Glomerular endothelial cell (primary cell): Measurements from ENCODE around the gene PPP3R2. TPM values are rescaled to one million over a fixed set of nuclear protein-coding genes. Genes with fewer than 3 reads are reported as not detected.

Experiments
- DNase-seq: peaks from one replicate; pipeline ENCODE4 v3.0.0-alpha.2; 2011; ENCODE audit warnings: low read depth, low spot score; ENCODE audit errors: extremely low read depth
- total RNA-seq: library from RNA; depleted of rRNA; stranded (reverse); fragments of >200 nt; gene quantifications from 2 replicates; pipeline ENCODE4 v1.2.3, GENCODE V29; 2015

Gene PPP3R2
- not detected in 2 replicates for total RNA-seq

- no peak for DNase-seq
These were observed at the start of gene PPP3R2 for GRCh38 chr9:101594796-101595195. TSS of gene PPP3R2 (minus strand) at chr9:101594969. CDS start at chr9:101594921, 48 bp downstream.

- no peak for DNase-seq
These were observed 45.3 kb upstream of the PPP3R2 start for GRCh38 chr9:101639785-101640665.

- DNase-seq: no peak
These were observed 44.5 kb upstream of the PPP3R2 start for GRCh38 chr9:101639311-101639710.

GRCh38 chr9:101636247-101636646, 41.5 kb upstream of the PPP3R2 start:
- no peak for DNase-seq

GRCh38 chr9:101635473-101635872, 40.7 kb upstream of the PPP3R2 start:
- DNase-seq: no peak

- no peak for DNase-seq
These were observed 40.1 kb upstream of the PPP3R2 start for GRCh38 chr9:101634741-101635409.

- no peak for DNase-seq
These were observed 37.8 kb upstream of the PPP3R2 start for GRCh38 chr9:101632611-101633010.

- no peak for DNase-seq
These were observed 37.1 kb upstream of the PPP3R2 start for GRCh38 chr9:101631892-101632291.

- no peak for DNase-seq
These were observed 34.9 kb upstream of the PPP3R2 start for GRCh38 chr9:101629636-101630035.

GRCh38 chr9:101628173-101628572, 33.4 kb upstream of the PPP3R2 start:
- no peak for DNase-seq

GRCh38 chr9:101626295-101626694, 31.5 kb upstream of the PPP3R2 start:
- DNase-seq: no peak

GRCh38 chr9:101625876-101626275, 31.1 kb upstream of the PPP3R2 start:
- DNase-seq: no peak

GRCh38 chr9:101620452-101620851, 25.7 kb upstream of the PPP3R2 start:
- no peak for DNase-seq

- DNase-seq: no peak
These were observed 23.9 kb upstream of the PPP3R2 start for GRCh38 chr9:101618698-101619097.

GRCh38 chr9:101605547-101605946, 10.8 kb upstream of the PPP3R2 start:
- no peak for DNase-seq

GRCh38 chr9:101604296-101604695, 9.5 kb upstream of the PPP3R2 start:
- no peak for DNase-seq

- DNase-seq: peak; percentile 16
These were observed 7.4 kb upstream of the PPP3R2 start for GRCh38 chr9:101601904-101602765.

- no peak for DNase-seq
These were observed 1.4 kb downstream of the PPP3R2 start for GRCh38 chr9:101593345-101593744.

GRCh38 chr9:101592788-101593187, 2.0 kb downstream of the PPP3R2 start:
- no peak for DNase-seq

- no peak for DNase-seq
These were observed 2.9 kb downstream of the PPP3R2 start for GRCh38 chr9:101591787-101592446.

GRCh38 chr9:101590901-101591300, 3.9 kb downstream of the PPP3R2 start:
- no peak for DNase-seq
